ENCODE results near the gene ST3GAL3.
"Not testable (repeated sequence)": the region's sequence is repeated elsewhere in the genome, so short reads cannot be mapped to it uniquely, and the experiment has no call there.

The ST3GAL3 gene

GRCh38 chr1:43703836-43704235 is 3.5 kb upstream of the ST3GAL3 start:
- DNase-seq (ENCODE audit: low read depth) = no peak

- DNase-seq (ENCODE audit: low read depth) = peak; percentile 37
Observed at GRCh38 chr1:43704838-43705237, 2.5 kb upstream of the ST3GAL3 start.

- no peak for DNase-seq (ENCODE audit: low read depth)
Observed at GRCh38 chr1:43705334-43705733, 2.0 kb upstream of the ST3GAL3 start.

GRCh38 chr1:43705982-43706597 is 1.2 kb upstream of the ST3GAL3 start:
- DNase-seq (ENCODE audit: low read depth) = no peak

- DNase-seq (ENCODE audit: low read depth) = no peak
Observed at GRCh38 chr1:43706598-43707189, 642 bp upstream of the ST3GAL3 start.

GRCh38 chr1:43708002-43708410 is 670 bp downstream of the ST3GAL3 start:
- DNase-seq (ENCODE audit: low read depth) = no peak

- DNase-seq (ENCODE audit: low read depth) = peak; percentile 46
Observed at GRCh38 chr1:43711049-43711448, 3.7 kb downstream of the ST3GAL3 start.

GRCh38 chr1:43711524-43712386 is 4.4 kb downstream of the ST3GAL3 start:
- DNase-seq (ENCODE audit: low read depth) = peak; percentile 50

- DNase-seq (ENCODE audit: low read depth) = no peak
Observed at GRCh38 chr1:43716559-43717281, 9.4 kb downstream of the ST3GAL3 start.

- peak; percentile 41 for DNase-seq (ENCODE audit: low read depth)
Observed at GRCh38 chr1:43719063-43719462, 11.7 kb downstream of the ST3GAL3 start.

GRCh38 chr1:43719670-43720419 is 12.5 kb downstream of the ST3GAL3 start:
- DNase-seq (ENCODE audit: low read depth) = not testable (repeated sequence)

GRCh38 chr1:43722810-43723209 is 15.5 kb downstream of the ST3GAL3 start:
- no peak for DNase-seq (ENCODE audit: low read depth)

- no peak for DNase-seq (ENCODE audit: low read depth)
Observed at GRCh38 chr1:43729816-43730463, 22.6 kb downstream of the ST3GAL3 start.

GRCh38 chr1:43731867-43732531 is 24.7 kb downstream of the ST3GAL3 start:
- DNase-seq (ENCODE audit: low read depth) = no peak

- DNase-seq (ENCODE audit: low read depth) = no peak
Observed at GRCh38 chr1:43736819-43737218, 29.5 kb downstream of the ST3GAL3 start.

- DNase-seq (ENCODE audit: low read depth) = no peak
Observed at GRCh38 chr1:43742026-43742425, 34.7 kb downstream of the ST3GAL3 start.

GRCh38 chr1:43743206-43743605 is 35.9 kb downstream of the ST3GAL3 start:
- DNase-seq (ENCODE audit: low read depth) = no peak

GRCh38 chr1:43747736-43748135 is 40.4 kb downstream of the ST3GAL3 start:
- DNase-seq (ENCODE audit: low read depth) = no peak

- DNase-seq (ENCODE audit: low read depth) = no peak
Observed at GRCh38 chr1:43750083-43750482, 42.7 kb downstream of the ST3GAL3 start.

GRCh38 chr1:43753422-43753821 is 46.1 kb downstream of the ST3GAL3 start:
- DNase-seq (ENCODE audit: low read depth) = no peak

GRCh38 chr1:43754892-43755291 is 47.6 kb downstream of the ST3GAL3 start:
- no peak for DNase-seq (ENCODE audit: low read depth)
